ENCODE data around the gene PTPRM. TPM values are rescaled to one million over a fixed set of nuclear protein-coding genes. Genes with fewer than 3 reads are reported as not detected.

The PTPRM gene
- total and polyA plus RNA-seq, 2 of the 4 experiments (the other 2 are of a cell fraction): 28.3 to 51.2 TPM

GRCh38 chr18:7681298-7681697 is 114.2 kb downstream of the PTPRM start:
- Histone ChIP-seq H2AFZ (replicated peaks; ENCODE audit: low read length, poor library complexity) (no peak overlapping the region), H2AK9ac (replicated peaks; ENCODE audit: low read depth, low read length, poor library complexity) (no peak overlapping the region), H3K9ac (ENCODE audit: low read depth, low read length) (no peak overlapping the region), H3K4me1 (ENCODE audit: control insufficient read depth, insufficient read depth, low read length) (no peaks in the 10 kb centered on the region), H3K18ac (ENCODE audit: low read depth, low read length) (no peak overlapping the region), H4K91ac (ENCODE audit: insufficient read depth, low read depth, low read length) (no peak overlapping the region), H4K20me1 (ENCODE audit: insufficient read depth, low read length) (peaks cover 7% of the 10 kb centered on the region; the same call in 1 of the 2 replicates), H2BK5ac (ENCODE audit: low read depth, low read length, poor library complexity, severe bottlenecking) (no peak overlapping the region), H4K5ac (ENCODE audit: low read depth, low read length) (no peak overlapping the region), H3K9me3 (ENCODE audit: control insufficient read depth, insufficient read depth, low read length) (no peaks in the 10 kb centered on the region), H3K9me1 (ENCODE audit: insufficient read depth, low read length) (peaks cover 9% of the 10 kb centered on the region; the same call in 1 of the 2 replicates), H3K4me3 (ENCODE audit: insufficient read depth, low read depth, low read length) (no peak overlapping the region), H3K4me2 (ENCODE audit: low read depth, low read length) (no peak overlapping the region), H3K56ac (ENCODE audit: extremely low read depth, insufficient read depth, low read length) (no peak overlapping the region), H3K27me3 (ENCODE audit: control insufficient read depth, insufficient read depth, low read length) (no peaks in the 10 kb centered on the region), H2AK5ac (ENCODE audit: low read depth, low read length) (no peak overlapping the region), H2BK20ac (ENCODE audit: low read depth, low read length) (no peak overlapping the region), H2BK15ac (ENCODE audit: low read depth, low read length) (no peak overlapping the region), H3K4ac (ENCODE audit: low read depth, low read length) (no peak overlapping the region), H3K23ac (ENCODE audit: low read depth, low read length) (no peak overlapping the region), H2BK120ac (ENCODE audit: low read depth, low read length) (no peak overlapping the region), H3K79me1 (ENCODE audit: low read depth in 1 of 2, low read length in 2 of 2) (peaks cover 8 to 18% of the 10 kb centered on the region in 2 experiments), H3K14ac (replicated peaks; ENCODE audit: low read depth, low read length) (no peak overlapping the region), H3K27ac (ENCODE audit: insufficient read depth, low read length) (no peak overlapping the region), H4K8ac (ENCODE audit: low read depth in 2 of 2, low read length in 2 of 2) (no peak overlapping the region), H3K36me3 (ENCODE audit: control insufficient read depth, insufficient read depth, low read length) (no peaks in the 10 kb centered on the region)
- ATAC-seq (ENCODE audit: low read depth): no peak
- intact Hi-C loops (cut with micrococcal nuclease) (no loop called here), in situ Hi-C loops (cut with MboI; ENCODE audit: low sequenced_read_pairs) (no loop called here), dilution Hi-C loops (cut with HindIII; ENCODE audit: low sequenced_read_pairs, unreplicated experiment) (no loop called here)
- CTCF ChIA-PET: no interaction called here
- POLR2A ChIA-PET (ENCODE audit: unreplicated experiment): no interaction called here
- no peak for DNase-seq
- BruUV-seq (replicated peaks): no TSS peak
- WGBS, 2 experiments (ENCODE audit: extremely low coverage in 2 of 2, insufficient read length in 1 of 2): no CpG with 5 or more reads among the region's 3 CpGs
- TF ChIP-seq RAD21 (IDR thresholded peaks at IDR 0.05; ENCODE audit: low read length) (no peak), USF2 (IDR thresholded peaks at IDR 0.05; ENCODE audit: low read depth, low read length) (no peak), MAFK (IDR thresholded peaks at IDR 0.05; ENCODE audit: low read depth, low read length) (no peak), NFE2L2 (IDR thresholded peaks at IDR 0.05; ENCODE audit: low read depth, low read length) (no peak), CEBPB (IDR thresholded peaks at IDR 0.05; ENCODE audit: low read depth, low read length) (no peak), ELK1 (IDR thresholded peaks at IDR 0.05; ENCODE audit: borderline replicate concordance, low read depth, low read length) (no peak), RCOR1 (IDR thresholded peaks at IDR 0.05; ENCODE audit: insufficient replicate concordance, low read length) (no peak), BHLHE40 (IDR thresholded peaks at IDR 0.05; ENCODE audit: low read depth, low read length) (no peak), CHD1 (IDR thresholded peaks at IDR 0.05; ENCODE audit: low read depth, low read length) (no peak), MAZ (IDR thresholded peaks at IDR 0.05; ENCODE audit: borderline replicate concordance, low read depth, low read length) (no peak), FOS (IDR thresholded peaks at IDR 0.05; ENCODE audit: low read depth, low read length) (no peak), MXI1 (IDR thresholded peaks at IDR 0.05; ENCODE audit: borderline replicate concordance, low read depth, low read length) (no peak), CTCF (conservative IDR thresholded peaks at IDR 0.05; ENCODE audit: low read depth, low read length) (no peak), SMC3 (IDR thresholded peaks at IDR 0.05; ENCODE audit: low read depth, low read length) (no peak), POLR2A (IDR thresholded peaks at IDR 0.05; ENCODE audit: low read depth, low read length) (no peak)
